Common myeloid progenitor, CD34-positive (primary cell): ENCODE data around the gene SLC1A4.

Experiments used
- CTCF ChIA-PET: fragments of 350-600 bp; sonication (Branson Sonifier 250); formaldehyde crosslinking; loops from one replicate; lab custom pipeline; 2021; ENCODE audit warnings: antibody characterized with exemption; lab: Charles Lee
- POLR2A ChIA-PET: fragments of 350-600 bp; sonication (Branson Sonifier 250); formaldehyde crosslinking; loops from one replicate; lab custom pipeline; 2021; ENCODE audit warnings: antibody characterized with exemption; lab: Charles Lee
- DNase-seq, 3 donors: peaks; one replicate each; pipeline versions ENCODE4 v3.0.0 to v3.0.0-alpha.2; 2013
- H3K27ac ChIP-seq, 2 experiments: 1 replicate in 1 of 2; 2 replicates in 1 of 2; pipeline ENCODE4 v1.7.0; 2013; ENCODE audit warnings: inconsistent platforms in 2 of 2, low read length in 2 of 2, mild to moderate bottlenecking in 2 of 2, low read depth in 1 of 2, moderate library complexity in 1 of 2; ENCODE audit not compliant: severe bottlenecking in 2 of 2, insufficient read depth in 1 of 2, poor library complexity in 1 of 2
- H3K27me3 ChIP-seq, 5 experiments: replicated peaks in 2 of 5; 1 replicate in 3 of 5; 2 replicates in 2 of 5; pipeline versions ENCODE4 v1.6.1 to v1.7.0; 2013; ENCODE audit warnings: low read length in 4 of 5, mild to moderate bottlenecking in 2 of 5, moderate library complexity in 2 of 5, inconsistent platforms in 1 of 5; ENCODE audit not compliant: insufficient read depth in 5 of 5, control insufficient read depth in 4 of 5
- H3K36me3 ChIP-seq, 4 experiments: 1 replicate in 2 of 4; 2 replicates in 2 of 4; pipeline versions ENCODE4 v1.6.1 to v1.7.0; 2013; ENCODE audit warnings: low read length in 3 of 4, control low read depth in 1 of 4, mild to moderate bottlenecking in 1 of 4; ENCODE audit not compliant: control insufficient read depth in 4 of 4, insufficient read depth in 4 of 4
- H3K4me1 ChIP-seq, 4 experiments: 1 replicate in 3 of 4; 2 replicates in 1 of 4; pipeline versions ENCODE4 v1.6.1 to v1.7.1; 2013; ENCODE audit warnings: low read length in 3 of 4, mild to moderate bottlenecking in 3 of 4, control low read depth in 1 of 4, inconsistent platforms in 1 of 4, moderate library complexity in 1 of 4; ENCODE audit not compliant: control insufficient read depth in 4 of 4, insufficient read depth in 4 of 4; ENCODE audit errors: control extremely low read depth in 1 of 4
- H3K4me3 ChIP-seq, 7 experiments: 1 replicate in 4 of 7; 2 replicates in 3 of 7; pipeline versions ENCODE4 v1.5.1 to v1.7.0; 2013; ENCODE audit warnings: mild to moderate bottlenecking in 7 of 7, low read length in 6 of 7, moderate library complexity in 6 of 7, inconsistent platforms in 2 of 7, low read depth in 2 of 7, control low read depth in 1 of 7; ENCODE audit not compliant: insufficient read depth in 4 of 7, control insufficient read depth in 1 of 7; ENCODE audit errors: extremely low read depth in 1 of 7
- H3K9me3 ChIP-seq, 5 experiments: 1 replicate in 4 of 5; 2 replicates in 1 of 5; pipeline versions ENCODE4 v1.6.1 to v1.7.1; 2013; ENCODE audit warnings: low read length in 4 of 5, mild to moderate bottlenecking in 2 of 5, inconsistent platforms in 1 of 5, low read depth in 1 of 5, moderate library complexity in 1 of 5; ENCODE audit not compliant: control insufficient read depth in 4 of 5, insufficient read depth in 2 of 5; ENCODE audit errors: control extremely low read depth in 1 of 5
- whole genome bisulfite sequencing: methylation state at CpG from one replicate; pipeline ENCODE4 v1.1.5; 2013; ENCODE audit not compliant: insufficient coverage; 5-methylcytosine and 5-hydroxymethylcytosine counted together

The SLC1A4 gene

DNA sequence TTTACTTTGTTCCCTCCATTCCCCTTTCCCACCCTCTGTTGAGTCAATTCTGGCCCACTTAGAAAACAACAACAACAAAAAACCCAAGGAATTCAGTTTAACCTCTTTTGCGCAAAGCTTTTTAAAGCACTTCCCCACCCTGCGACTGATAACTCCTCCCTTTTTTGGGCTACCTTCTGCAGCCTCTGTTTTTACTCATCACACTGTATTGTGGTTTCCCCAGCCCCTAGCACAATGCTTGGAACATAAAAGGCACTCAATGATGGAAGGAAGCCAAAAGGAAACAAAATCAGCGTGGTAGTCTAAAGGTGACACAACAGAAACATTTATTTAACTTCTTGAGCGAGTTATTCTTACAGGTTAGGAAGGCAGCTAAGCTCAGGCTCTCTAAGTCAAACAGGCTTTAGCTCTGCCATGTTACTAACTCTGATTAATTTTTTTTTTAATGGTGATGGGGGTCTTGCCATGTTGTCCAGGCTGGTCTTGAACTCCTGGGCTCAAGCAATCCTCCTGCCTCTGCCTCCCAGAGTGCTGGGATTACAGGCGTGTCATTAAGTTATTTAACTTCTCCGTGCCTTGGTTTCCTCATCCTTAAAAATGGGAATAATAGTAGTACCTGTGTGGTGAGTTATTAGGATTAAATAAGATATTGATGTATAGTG, 68.3 kb downstream of the SLC1A4 start:
- ChIA-PET CTCF (interaction anchor here (0.8 to 10.7 kb wide), 6 partner anchors 8 to 129 kb away, joined by 4 to 131 read pairs (median 9); partner anchors contain the start of gene RAB1A), POLR2A (interaction anchor here (1.0 to 3.5 kb wide), 2 partner anchors 24 to 153 kb away, joined by 3 to 11 read pairs; no protein-coding TSS in a partner anchor)
- H3K27me3 ChIP-seq = no peaks in the 10 kb centered on the region
- H3K36me3 ChIP-seq = no peaks in the 10 kb centered on the region
- no peaks in the 10 kb centered on the region for H3K9me3 ChIP-seq
- H3K4me3 ChIP-seq = peak overlapping the region in 6 of 7 experiments; percentile 75 to 92 (median 85)
- peaks cover 30 to 77% (median 72%) of the 10 kb centered on the region in 4 experiments for H3K4me1 ChIP-seq
- peak; percentile 71 to 93 (median 93) for DNase-seq
- WGBS = 42% methylated on average over 5 of the region's 6 CpGs
- H3K27ac ChIP-seq = peak overlapping the region in 1 of 2 experiments; percentile 75

DNA sequence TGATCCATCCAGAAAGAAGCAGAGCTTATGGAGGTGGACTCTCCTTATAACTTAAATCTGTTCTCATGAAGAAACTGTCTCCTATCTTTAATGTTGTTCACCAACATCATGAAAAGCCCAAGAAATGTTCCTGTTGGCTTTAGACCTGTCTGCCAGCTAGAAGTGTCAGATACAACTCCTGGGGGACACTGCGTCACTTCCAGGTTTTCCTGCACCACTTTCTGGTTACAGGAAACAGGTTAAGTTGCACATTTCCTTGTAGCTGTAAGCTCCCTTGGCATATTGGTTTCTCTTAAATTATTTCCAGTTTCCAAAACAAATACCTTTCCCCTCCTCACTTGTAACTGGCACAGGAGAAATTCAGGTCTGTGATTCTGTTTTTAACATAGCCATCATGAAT, 69.9 kb downstream of the SLC1A4 start:
- peaks cover 31 to 74% (median 72%) of the 10 kb centered on the region in 4 experiments for H3K4me1 ChIP-seq

DNA sequence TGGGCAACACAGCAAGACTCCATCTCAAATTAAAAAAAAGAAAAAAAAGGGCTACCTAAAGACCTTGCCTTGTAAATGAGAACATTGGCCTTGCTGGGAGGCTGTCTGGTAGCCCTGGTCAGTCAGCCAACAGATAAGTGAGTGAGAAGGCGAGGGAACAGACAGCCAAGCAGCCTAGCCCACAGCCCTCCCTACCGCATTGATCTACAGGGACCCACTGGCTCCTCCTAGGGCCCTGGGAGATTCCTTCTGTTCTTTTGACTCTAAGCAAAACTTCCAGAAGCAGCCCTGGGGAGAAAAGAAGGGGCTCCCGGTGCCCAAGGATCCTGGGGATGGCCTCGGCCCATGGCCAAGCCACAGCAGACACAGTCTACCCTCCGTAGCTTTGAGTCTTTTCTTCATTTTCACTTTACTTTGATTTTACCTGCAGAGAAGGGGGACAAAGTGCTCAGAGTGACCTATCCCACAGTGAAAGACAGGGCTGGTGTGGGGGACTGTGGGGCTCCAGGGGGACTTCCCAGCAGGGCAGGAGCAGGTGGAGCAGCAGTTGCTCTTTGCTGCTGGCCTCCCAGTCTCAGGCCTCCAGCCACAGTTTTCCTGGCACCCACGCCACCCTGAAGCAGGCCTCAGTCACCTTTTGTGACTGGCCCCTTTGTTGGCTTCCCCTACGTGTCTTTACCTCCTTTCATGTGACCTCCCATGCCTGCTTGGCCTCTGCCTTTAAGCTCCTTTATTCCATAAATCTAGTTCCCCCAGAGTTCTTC, 72.1 kb downstream of the SLC1A4 start:
- H3K27ac ChIP-seq = peak overlapping the region in 1 of 2 experiments; percentile 45
- POLR2A ChIA-PET = interaction anchor here (0.6 kb wide), 1 partner anchor 429 kb away, joined by 3 read pairs; no protein-coding TSS in a partner anchor
- WGBS = 90% methylated on average over 3 of the region's 7 CpGs
- CTCF ChIA-PET = interaction anchor here (0.9 to 10.7 kb wide), 3 partner anchors 27 to 109 kb away, joined by 3 to 131 read pairs (median 3); no protein-coding TSS in a partner anchor
- no peaks in the 10 kb centered on the region for H3K9me3 ChIP-seq
- no peaks in the 10 kb centered on the region for H3K36me3 ChIP-seq
- no peak for DNase-seq
- no peaks in the 10 kb centered on the region for H3K27me3 ChIP-seq
- H3K4me3 ChIP-seq = no peak overlapping the region
- H3K4me1 ChIP-seq = peaks cover 30 to 79% (median 76%) of the 10 kb centered on the region in 4 experiments

More for the DNA sequence above, 69.9 kb downstream of the SLC1A4 start:
- no peaks in the 10 kb centered on the region for H3K9me3 ChIP-seq
- POLR2A ChIA-PET = interaction anchor here (1.8 kb wide), 1 partner anchor 72 kb away, joined by 6 read pairs; the partner anchor contains the start of gene RAB1A
- WGBS = 0% methylated on average over 1 of the region's 1 CpG
- peak overlapping the region in 2 of 7 experiments; percentile 7 to 50 for H3K4me3 ChIP-seq
- no peaks in the 10 kb centered on the region for H3K27me3 ChIP-seq
- peak overlapping the region; percentile 27 to 66 for H3K27ac ChIP-seq
- no peaks in the 10 kb centered on the region for H3K36me3 ChIP-seq
- CTCF ChIA-PET = interaction anchor here (0.7 to 10.7 kb wide), 10 partner anchors 10 to 129 kb away, joined by 3 to 131 read pairs (median 4); no protein-coding TSS in a partner anchor
- peak in 2 of 3 donors; percentile 31 to 41 for DNase-seq

DNA sequence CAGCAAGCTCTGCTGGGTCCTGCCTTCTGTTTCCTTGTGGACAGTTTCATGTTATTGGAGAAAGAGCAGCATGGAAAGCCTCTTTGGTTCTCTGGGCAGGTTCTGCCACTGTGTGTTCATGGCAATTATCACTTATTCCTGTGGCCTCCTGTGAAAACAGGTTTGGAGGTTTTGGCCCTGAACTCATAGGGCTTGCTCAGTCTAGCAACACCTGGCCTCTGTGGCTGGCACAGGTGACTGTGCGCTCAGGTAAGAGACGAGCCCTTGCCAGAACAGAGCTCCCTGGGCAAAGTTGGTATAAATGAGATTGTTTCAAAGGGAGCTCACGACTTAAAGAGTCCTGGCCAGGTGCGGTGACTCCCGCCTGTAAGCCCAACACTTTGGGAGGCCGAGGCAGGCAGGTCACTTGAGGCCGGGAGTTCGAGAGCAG, 72.7 kb downstream of the SLC1A4 start:
- H3K9me3 ChIP-seq = no peaks in the 10 kb centered on the region
- peaks cover 29 to 76% (median 75%) of the 10 kb centered on the region in 4 experiments for H3K4me1 ChIP-seq
- peak overlapping the region in 1 of 2 experiments; percentile 45 for H3K27ac ChIP-seq
- POLR2A ChIA-PET = interaction anchor here (0.6 kb wide), 2 partner anchors 71 to 429 kb away, joined by 3 to 4 read pairs; no protein-coding TSS in a partner anchor
- WGBS = 93% methylated on average over 8 of the region's 8 CpGs
- CTCF ChIA-PET = interaction anchor here (0.9 to 10.7 kb wide), 3 partner anchors 27 to 108 kb away, joined by 3 to 131 read pairs (median 3); no protein-coding TSS in a partner anchor
- no peaks in the 10 kb centered on the region for H3K36me3 ChIP-seq
- no peaks in the 10 kb centered on the region for H3K27me3 ChIP-seq
- no peak overlapping the region for H3K4me3 ChIP-seq
- DNase-seq = no peak

DNA sequence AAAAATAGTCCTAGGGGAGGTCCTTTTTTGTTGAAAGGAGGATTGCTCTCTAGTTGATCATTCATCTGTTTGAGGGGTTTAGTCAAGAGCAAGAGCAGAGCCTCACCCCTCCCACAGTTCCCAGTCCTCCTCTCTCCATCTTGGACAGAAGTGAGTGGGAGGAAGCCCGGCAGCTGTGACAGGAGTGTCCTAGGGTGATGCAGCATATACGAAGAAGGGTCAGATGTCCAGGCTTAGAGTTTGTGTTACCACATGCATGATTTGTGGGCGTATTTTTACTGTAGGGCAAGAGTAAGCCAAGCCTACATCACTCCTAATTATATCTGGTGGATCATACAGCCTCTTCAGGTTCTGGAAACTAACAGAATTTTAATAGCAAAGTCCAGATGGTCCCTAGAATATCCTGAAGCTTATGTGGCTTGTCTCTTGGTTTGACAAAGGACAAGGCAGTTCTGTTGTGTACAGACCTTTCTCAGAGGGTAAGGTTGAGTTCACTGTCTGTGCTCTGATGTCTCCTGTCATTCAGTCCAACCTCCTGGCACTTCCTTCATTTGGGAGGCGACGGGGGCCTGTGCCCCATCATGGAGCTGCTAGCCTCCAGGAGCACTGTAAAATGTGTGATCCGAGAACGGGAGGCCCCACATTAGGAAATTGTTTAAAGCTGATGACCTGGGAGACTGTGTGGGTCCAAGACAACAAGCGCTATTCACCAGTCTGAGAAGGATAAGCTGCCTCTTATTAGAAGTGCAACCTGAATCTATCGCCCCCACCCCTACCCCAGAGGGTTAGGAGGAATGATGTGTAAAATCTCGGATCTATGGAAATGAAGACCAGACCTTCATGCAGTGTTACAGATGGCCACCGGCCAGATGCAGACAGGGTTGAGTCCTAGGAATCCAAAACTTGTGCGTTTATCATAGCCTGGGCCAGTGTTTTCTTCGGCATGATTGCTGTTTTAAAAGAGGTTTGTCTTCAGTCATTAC, 73.9 kb downstream of the SLC1A4 start:
- 86% methylated on average over 6 of the region's 13 CpGs for WGBS

More for the DNA sequence above, 73.9 kb downstream of the SLC1A4 start:
- no peaks in the 10 kb centered on the region for H3K36me3 ChIP-seq
- no peak overlapping the region for H3K4me3 ChIP-seq
- no peaks in the 10 kb centered on the region for H3K9me3 ChIP-seq
- H3K27ac ChIP-seq = peak overlapping the region in 1 of 2 experiments; percentile 81
- POLR2A ChIA-PET = interaction anchor here (0.7 kb wide), 1 partner anchor 15 kb away, joined by 7 read pairs; no protein-coding TSS in a partner anchor
- CTCF ChIA-PET = interaction anchor here (0.8 to 10.7 kb wide), 6 partner anchors 15 to 107 kb away, joined by 3 to 131 read pairs (median 4); no protein-coding TSS in a partner anchor
- DNase-seq = no peak
- H3K27me3 ChIP-seq = no peaks in the 10 kb centered on the region
- H3K4me1 ChIP-seq = peaks cover 19 to 75% (median 72%) of the 10 kb centered on the region in 4 experiments
